Body of pancreas (tissue), 4 donors: ENCODE results near the gene JADE3. TPM values are rescaled to one million over a fixed set of nuclear protein-coding genes. Genes with fewer than 3 reads are reported as not detected.
"Not testable (repeated sequence)": the region's sequence is repeated elsewhere in the genome, so short reads cannot be mapped to it uniquely, and the experiment has no call there.

Experiments
- ATAC-seq: fragments of 150-250 bp; one replicate; pipeline ENCODE4 v1.9.1; 2016
- DNase-seq, 4 donors: peaks; one replicate each; pipeline ENCODE4 v3.0.0-alpha.2; 2019
- H3K27ac ChIP-seq, 4 donors: fragments of 200-600 bp; sonication (generic); 1 replicate in 3 of 4; 2 replicates in 1 of 4; pipeline versions ENCODE4 v1.5.1 to v1.6.1; 2016 to 2019; ENCODE audit warnings: mild to moderate bottlenecking in 1 of 4, mixed read lengths in 1 of 4, moderate library complexity in 1 of 4
- H3K27me3 ChIP-seq, 2 donors: fragments of 200-600 bp; sonication (generic); one replicate each; pipeline ENCODE4 v1.6.0; 2016; ENCODE audit warnings: mild to moderate bottlenecking in 1 of 2
- H3K36me3 ChIP-seq, 2 donors: fragments of 200-600 bp; sonication (generic); replicated peaks in 1 of 2; 2 replicates each; pipeline ENCODE4 v1.5.1; 2016; ENCODE audit warnings: low read depth in 2 of 2; ENCODE audit not compliant: insufficient read depth in 1 of 2
- H3K4me1 ChIP-seq: fragments of 200-600 bp; sonication (generic); one replicate; pipeline ENCODE4 v1.6.0; 2016
- H3K4me3 ChIP-seq, 2 donors: fragments of 200-600 bp; sonication (generic); 1 replicate in 1 of 2; 2 replicates in 1 of 2; pipeline ENCODE4 v1.5.1; 2016 to 2019
- H3K9me3 ChIP-seq, 3 donors: fragments of 200-600 bp; sonication (generic); 1 replicate in 2 of 3; 2 replicates in 1 of 3; pipeline ENCODE4 v1.5.1; 2016
- POLR2A ChIP-seq, 3 donors: fragments of 450-650 bp; IDR thresholded peaks; one replicate each; pipeline ENCODE4 v1.6.1; 2016; ENCODE audit warnings: antibody characterized with exemption in 3 of 3, mild to moderate bottlenecking in 2 of 3
- WGBS, 2 donors: methylation state at CpG; one replicate each; pipeline ENCODE4 v1.1.5; 2017; 5-methylcytosine and 5-hydroxymethylcytosine counted together
- intact Hi-C: fragments of 100-400 bp; cut with DNase I; formaldehyde crosslinking; loops from one replicate; pipeline ENCODE4 v1.15.1; 2023
- total RNA-seq, 2 donors: library from RNA; depleted of rRNA; stranded (reverse); fragments of >200 nt; gene quantifications; one replicate each; pipeline ENCODE4 v1.1.0, GENCODE V29; 2016
- TF ChIP-seq, protein P1 (sequence below), 7 experiments: fragments of 450-650 bp in 4 of 7; fragments of 200-600 bp in 3 of 7; sonication (generic) in 3 of 7; IDR thresholded peaks; one replicate each; pipeline ENCODE4 v1.5.1; 2016 to 2019; ENCODE audit warnings: antibody characterized with exemption in 7 of 7

Gene JADE3
- total RNA-seq, 2 donors from 2014 or later = 2.3 to 9.3 TPM

DNA sequence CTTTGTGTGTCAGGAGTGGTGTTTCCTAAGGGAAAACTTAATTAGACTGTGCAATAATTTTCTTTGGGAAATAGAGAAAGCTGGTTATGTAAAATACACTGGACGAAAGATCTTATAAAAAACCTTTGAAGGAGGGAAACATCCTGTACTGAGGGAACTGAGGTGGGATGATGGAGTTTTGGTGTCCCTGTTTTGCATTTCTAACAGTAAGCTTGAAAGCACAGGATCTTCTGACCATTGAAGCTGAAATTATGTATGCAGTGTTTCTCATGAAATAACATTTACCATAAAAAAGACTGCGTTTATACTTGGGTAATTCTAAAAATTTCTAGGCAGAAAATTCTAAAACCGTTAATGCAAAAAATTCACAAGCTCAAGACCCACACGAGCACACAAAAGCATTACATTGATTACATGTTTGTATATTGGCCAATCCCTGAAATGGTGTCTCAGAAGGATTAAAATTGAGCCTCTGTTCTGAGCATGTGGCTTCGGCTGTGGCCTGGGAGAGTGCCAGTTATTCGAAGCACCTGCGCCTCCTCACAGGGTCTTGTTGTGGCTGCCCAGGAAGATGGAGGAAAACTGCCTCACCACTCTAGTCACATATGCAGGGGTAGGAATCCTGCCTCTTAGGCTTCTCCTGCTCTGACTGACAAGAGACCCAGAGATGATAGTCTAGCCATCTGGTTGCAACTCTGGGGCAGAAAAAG lies 49.5 kb downstream of the JADE3 start:
- Histone ChIP-seq H3K9me3 (no peaks in the 10 kb centered on the region), H3K27me3 (no peaks in the 10 kb centered on the region), H3K4me1 (peaks cover 35% of the 10 kb centered on the region), H3K36me3 (no peaks in the 10 kb centered on the region), H3K27ac (no peak overlapping the region), H3K4me3 (no peak overlapping the region)
- TF ChIP-seq, protein P1, sequence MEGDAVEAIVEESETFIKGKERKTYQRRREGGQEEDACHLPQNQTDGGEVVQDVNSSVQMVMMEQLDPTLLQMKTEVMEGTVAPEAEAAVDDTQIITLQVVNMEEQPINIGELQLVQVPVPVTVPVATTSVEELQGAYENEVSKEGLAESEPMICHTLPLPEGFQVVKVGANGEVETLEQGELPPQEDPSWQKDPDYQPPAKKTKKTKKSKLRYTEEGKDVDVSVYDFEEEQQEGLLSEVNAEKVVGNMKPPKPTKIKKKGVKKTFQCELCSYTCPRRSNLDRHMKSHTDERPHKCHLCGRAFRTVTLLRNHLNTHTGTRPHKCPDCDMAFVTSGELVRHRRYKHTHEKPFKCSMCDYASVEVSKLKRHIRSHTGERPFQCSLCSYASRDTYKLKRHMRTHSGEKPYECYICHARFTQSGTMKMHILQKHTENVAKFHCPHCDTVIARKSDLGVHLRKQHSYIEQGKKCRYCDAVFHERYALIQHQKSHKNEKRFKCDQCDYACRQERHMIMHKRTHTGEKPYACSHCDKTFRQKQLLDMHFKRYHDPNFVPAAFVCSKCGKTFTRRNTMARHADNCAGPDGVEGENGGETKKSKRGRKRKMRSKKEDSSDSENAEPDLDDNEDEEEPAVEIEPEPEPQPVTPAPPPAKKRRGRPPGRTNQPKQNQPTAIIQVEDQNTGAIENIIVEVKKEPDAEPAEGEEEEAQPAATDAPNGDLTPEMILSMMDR (IDR thresholded peaks at IDR 0.05) = no peak
- TF ChIP-seq POLR2A (IDR thresholded peaks at IDR 0.05) = no peak
- ATAC-seq (no peak), DNase-seq (peak in 3 of 4 donors; percentile 10 to 63 (median 27))
- intact Hi-C loops = no loop called here
- 37 to 60% methylated on average over 5 to 7 of the region's 7 CpGs for WGBS, 2 donors

DNA sequence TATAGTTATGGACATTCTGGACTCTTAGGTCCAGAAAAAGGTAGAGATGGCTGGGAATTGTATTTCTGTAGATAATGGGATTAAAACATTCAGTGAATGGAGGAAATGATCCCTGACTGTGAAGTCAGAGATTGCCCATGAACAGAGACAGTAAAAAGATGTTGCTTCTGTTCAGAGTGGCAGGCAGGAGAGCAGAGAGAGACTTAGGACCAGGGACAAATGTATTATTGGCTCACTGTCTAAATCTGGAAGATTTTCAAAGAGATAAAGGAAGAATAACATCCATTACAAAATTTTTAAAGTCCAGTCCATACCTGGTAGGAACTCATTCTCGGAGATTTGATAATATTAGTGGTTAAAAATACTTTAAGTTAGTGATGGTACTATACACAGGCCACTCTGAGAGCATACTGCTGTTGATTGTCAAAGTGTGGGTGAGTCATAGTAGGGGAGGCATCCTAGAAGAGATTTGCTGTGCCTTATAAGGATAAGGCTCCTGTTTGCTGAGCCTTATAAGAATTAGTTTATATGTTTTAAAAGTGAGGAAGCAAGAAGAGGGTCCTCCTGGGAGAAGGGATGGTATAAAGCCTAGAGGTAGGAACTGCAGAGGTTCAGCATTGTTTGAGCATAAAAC lies 53.0 kb downstream of the JADE3 start:
- Histone ChIP-seq H3K27ac (no peak overlapping the region), H3K4me3 (no peak overlapping the region), H3K27me3 (no peaks in the 10 kb centered on the region), H3K36me3 (no peaks in the 10 kb centered on the region), H3K9me3 (no peaks in the 10 kb centered on the region), H3K4me1 (peaks cover 20% of the 10 kb centered on the region)
- intact Hi-C loops = no loop called here
- no peak for DNase-seq
- 73 to 90% methylated on average over 1 of the region's 1 CpG for WGBS, 2 donors
- TF ChIP-seq, protein P1 (IDR thresholded peaks at IDR 0.05) = no peak
- no peak for TF ChIP-seq POLR2A (IDR thresholded peaks at IDR 0.05)
- no peak for ATAC-seq

DNA sequence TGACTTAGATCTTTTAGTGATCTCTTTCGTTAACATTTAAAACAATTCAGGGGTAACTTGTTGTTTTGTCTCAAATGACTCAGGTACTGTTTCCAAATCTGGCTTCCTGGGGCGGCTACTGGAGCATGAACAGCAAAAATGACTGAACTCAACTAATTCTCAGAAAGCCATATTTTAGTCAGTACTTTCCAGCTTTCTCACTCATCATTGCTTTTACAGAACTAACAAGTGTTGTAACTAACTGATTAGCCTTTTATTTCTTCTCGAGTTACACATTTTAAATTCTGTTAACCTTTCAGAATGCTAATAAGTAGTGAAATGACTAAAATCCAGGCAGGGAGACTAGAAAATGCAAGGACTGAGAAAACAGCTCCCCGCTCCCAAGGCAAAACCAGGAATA lies 55.3 kb downstream of the JADE3 start:
- Histone ChIP-seq H3K27me3 (no peaks in the 10 kb centered on the region), H3K36me3 (no peaks in the 10 kb centered on the region), H3K27ac (peak overlapping the region in 2 of 4 donors; percentile 47 to 57), H3K9me3 (no peaks in the 10 kb centered on the region), H3K4me1 (peaks cover 13% of the 10 kb centered on the region), H3K4me3 (no peak overlapping the region)
- TF ChIP-seq, protein P1 (IDR thresholded peaks at IDR 0.05) = no peak
- TF ChIP-seq POLR2A (IDR thresholded peaks at IDR 0.05) = no peak
- intact Hi-C loops = no loop called here
- ATAC-seq = no peak
- WGBS, 2 donors = 40 to 48% methylated on average over 4 of the region's 4 CpGs
- no peak for DNase-seq

DNA sequence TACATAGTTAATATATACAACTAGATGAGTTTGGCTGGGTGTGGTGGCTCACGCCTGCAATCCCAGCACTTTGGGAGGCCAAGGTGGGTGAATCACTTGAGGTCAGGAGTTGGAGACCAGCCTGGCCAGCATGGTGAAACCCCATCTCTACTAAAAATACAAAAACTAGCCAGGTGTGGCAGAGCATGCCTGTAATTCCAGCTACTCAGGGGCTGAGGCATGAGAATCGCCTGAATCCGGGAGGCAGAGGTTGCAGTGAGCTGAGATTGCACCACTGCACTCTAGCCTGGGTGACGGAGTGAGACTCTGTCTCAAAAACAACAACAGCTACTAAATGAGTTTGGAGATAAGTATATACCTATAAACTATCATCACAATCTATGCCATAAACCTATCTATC lies 64.8 kb downstream of the JADE3 start:
- 90 to 100% methylated on average over 3 to 4 of the region's 4 CpGs for WGBS, 2 donors
- intact Hi-C loops = loop anchor here (10.0 kb wide), 1 partner anchor 72 kb away; no protein-coding TSS in a partner anchor
- not testable (repeated sequence) for H3K27me3 ChIP-seq, H3K4me3 ChIP-seq, ATAC-seq, H3K4me1 ChIP-seq, H3K36me3 ChIP-seq, H3K27ac ChIP-seq, DNase-seq, H3K9me3 ChIP-seq

DNA sequence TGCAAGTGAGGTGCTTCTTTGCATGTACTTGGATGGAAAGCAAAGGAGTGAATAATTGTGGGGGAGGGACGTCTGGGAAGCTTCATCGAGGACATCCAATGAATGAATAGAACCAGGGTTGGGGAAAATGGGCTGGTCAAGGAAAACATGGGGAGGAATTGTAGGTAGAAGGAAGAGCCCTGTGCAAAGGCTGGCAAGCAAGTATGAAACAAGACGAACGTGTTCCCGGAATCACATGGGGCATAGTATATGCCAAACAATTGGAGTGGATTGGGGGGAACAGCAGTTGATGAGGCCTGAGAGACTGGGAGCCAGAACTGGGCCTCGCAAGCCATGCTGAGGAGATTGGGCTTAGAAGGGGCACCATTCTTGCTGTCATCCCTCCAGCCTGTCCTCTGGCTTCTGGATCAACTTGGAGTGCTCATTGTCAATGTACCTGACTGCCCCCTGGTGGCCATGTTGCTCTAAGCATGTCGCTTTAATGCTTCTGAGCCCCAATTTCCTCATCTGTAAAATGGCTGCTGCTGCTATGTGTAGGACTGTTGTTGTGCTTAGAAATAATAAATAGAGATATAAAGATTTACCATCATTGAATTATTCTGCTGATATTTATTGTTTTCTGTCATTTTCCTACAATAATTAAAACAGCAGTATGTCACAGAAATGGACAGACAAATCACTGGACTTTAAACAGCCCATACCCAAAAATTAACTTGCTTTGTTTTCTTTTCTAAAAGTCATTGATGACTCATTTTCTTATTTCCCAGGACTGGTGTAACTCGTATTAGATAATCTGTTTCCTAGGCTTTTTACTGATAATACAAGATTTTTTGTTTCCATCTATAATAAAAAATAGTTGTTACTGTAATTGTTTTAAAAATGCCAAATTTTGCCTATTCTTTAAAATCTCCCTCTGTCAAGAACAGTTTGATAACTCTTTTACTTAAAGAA lies 66.4 kb downstream of the JADE3 start:
- H3K4me3 ChIP-seq = no peak overlapping the region
- no peaks in the 10 kb centered on the region for H3K36me3 ChIP-seq
- DNase-seq (peak; percentile 74 to 87 (median 78)), ATAC-seq (peak; percentile 75)
- no peak for TF ChIP-seq POLR2A (IDR thresholded peaks at IDR 0.05)
- TF ChIP-seq, protein P1 (IDR thresholded peaks at IDR 0.05) = peak; percentile 32 to 70 (median 57)
- intact Hi-C loops = loop anchor here (10.0 kb wide), 1 partner anchor 74 kb away; no protein-coding TSS in a partner anchor
- H3K9me3 ChIP-seq = no peaks in the 10 kb centered on the region
- peak overlapping the region in 1 of 4 donors; percentile 8 for H3K27ac ChIP-seq
- H3K4me1 ChIP-seq = no peaks in the 10 kb centered on the region
- 36 to 52% methylated on average over 7 to 8 of the region's 8 CpGs for WGBS, 2 donors
- H3K27me3 ChIP-seq = no peaks in the 10 kb centered on the region
